LNCAP (cell line): ENCODE data around the gene FYTTD1.

ENCODE experiments used
- CTCF ChIP-seq: fragments of 450-650 bp; IDR thresholded peaks from 2 replicates; pipeline ENCODE4 v1.5.1; 2017; ENCODE audit warnings: mild to moderate bottlenecking

The FYTTD1 gene

GRCh38 chr3:197811343-197811742 lies 61.7 kb downstream of the FYTTD1 start:
- no peak for TF ChIP-seq CTCF

GRCh38 chr3:197814372-197814771 lies 64.7 kb downstream of the FYTTD1 start:
- TF ChIP-seq CTCF, result no peak

GRCh38 chr3:197820550-197821335 lies 71.1 kb downstream of the FYTTD1 start:
- TF ChIP-seq CTCF, result no peak

- TF ChIP-seq CTCF, result no peak
Measured at GRCh38 chr3:197829397-197830045, 79.8 kb downstream of the FYTTD1 start.

- no peak for TF ChIP-seq CTCF
Measured at GRCh38 chr3:197830308-197830966, 80.8 kb downstream of the FYTTD1 start.

- TF ChIP-seq CTCF, result no peak
Measured at GRCh38 chr3:197830967-197831313, 81.3 kb downstream of the FYTTD1 start.

- TF ChIP-seq CTCF, result no peak
Measured at GRCh38 chr3:197833930-197834715, 84.4 kb downstream of the FYTTD1 start.
